ENCODE results near the gene HDAC4.
A peak's percentile ranks its signal among the peaks of the same experiment; 100 is the strongest.

HDAC4 gene

GRCh38 chr2:239201884-239202283, 198.9 kb downstream of the HDAC4 start:
- no peak overlapping the region for H3K4me3 ChIP-seq (ENCODE audit: low read depth in 1 of 2, low read length in 1 of 2)
- H3K27ac ChIP-seq = peak overlapping the region; percentile 72
- H3K4me1 ChIP-seq (ENCODE audit: control insufficient read depth in 1 of 2, insufficient read depth in 1 of 2, low read depth in 1 of 2, low read length in 1 of 2) = peaks cover 24 to 25% of the 10 kb centered on the region in 2 experiments
- no peaks in the 10 kb centered on the region for H3K27me3 ChIP-seq
- peaks cover 28% of the 10 kb centered on the region for H3K36me3 ChIP-seq
- H3K9me3 ChIP-seq = no peaks in the 10 kb centered on the region
- TF ChIP-seq CTCF (IDR thresholded peaks at IDR 0.05) = no peak

GRCh38 chr2:239201531-239201876, 199.3 kb downstream of the HDAC4 start:
- TF ChIP-seq CTCF (IDR thresholded peaks at IDR 0.05) = no peak
- no peaks in the 10 kb centered on the region for H3K9me3 ChIP-seq

GRCh38 chr2:239200646-239201530, 199.9 kb downstream of the HDAC4 start:
- peaks cover 14 to 15% of the 10 kb centered on the region in 2 experiments for H3K4me1 ChIP-seq (ENCODE audit: control insufficient read depth in 1 of 2, insufficient read depth in 1 of 2, low read depth in 1 of 2, low read length in 1 of 2)
- no peak for TF ChIP-seq CTCF (IDR thresholded peaks at IDR 0.05)
- no peaks in the 10 kb centered on the region for H3K9me3 ChIP-seq
- H3K4me3 ChIP-seq (ENCODE audit: low read depth in 1 of 2, low read length in 1 of 2) = no peak overlapping the region
- H3K27me3 ChIP-seq = no peaks in the 10 kb centered on the region
- H3K36me3 ChIP-seq = peaks cover 38% of the 10 kb centered on the region
- peak overlapping the region; percentile 72 for H3K27ac ChIP-seq

More at GRCh38 chr2:239201531-239201876, 199.3 kb downstream of the HDAC4 start:
- Histone ChIP-seq H3K4me3 (ENCODE audit: low read depth in 1 of 2, low read length in 1 of 2) (no peak overlapping the region), H3K4me1 (ENCODE audit: control insufficient read depth in 1 of 2, insufficient read depth in 1 of 2, low read depth in 1 of 2, low read length in 1 of 2) (peaks cover 20 to 21% of the 10 kb centered on the region in 2 experiments), H3K36me3 (peaks cover 32% of the 10 kb centered on the region), H3K27ac (peak overlapping the region; percentile 72), H3K27me3 (no peaks in the 10 kb centered on the region)

- no peak for TF ChIP-seq CTCF (IDR thresholded peaks at IDR 0.05)
- H3K9me3 ChIP-seq = no peaks in the 10 kb centered on the region
- H3K27ac ChIP-seq = no peak overlapping the region
These were observed 201.6 kb downstream of the HDAC4 start for GRCh38 chr2:239199041-239199768.

GRCh38 chr2:239198221-239198620, 202.6 kb downstream of the HDAC4 start:
- Histone ChIP-seq H3K4me3 (ENCODE audit: low read depth in 1 of 2, low read length in 1 of 2) (no peak overlapping the region), H3K27ac (peak overlapping the region; percentile 25), H3K9me3 (no peaks in the 10 kb centered on the region), H3K4me1 (ENCODE audit: control insufficient read depth in 1 of 2, insufficient read depth in 1 of 2, low read depth in 1 of 2, low read length in 1 of 2) (no peaks in the 10 kb centered on the region), H3K36me3 (peaks cover 62% of the 10 kb centered on the region), H3K27me3 (no peaks in the 10 kb centered on the region)
- TF ChIP-seq CTCF (IDR thresholded peaks at IDR 0.05) = no peak

More at GRCh38 chr2:239199041-239199768, 201.6 kb downstream of the HDAC4 start:
- Histone ChIP-seq H3K36me3 (peaks cover 52% of the 10 kb centered on the region), H3K27me3 (no peaks in the 10 kb centered on the region), H3K4me1 (ENCODE audit: control insufficient read depth in 1 of 2, insufficient read depth in 1 of 2, low read depth in 1 of 2, low read length in 1 of 2) (no peaks in the 10 kb centered on the region), H3K4me3 (ENCODE audit: low read depth in 1 of 2, low read length in 1 of 2) (no peak overlapping the region)
